HG02678 (cell line): Measurements from ENCODE around the gene POU1F1.
"Not testable (repeated sequence)": the region's sequence is repeated elsewhere in the genome, so short reads cannot be mapped to it uniquely, and the experiment has no call there.

Experiments
- ATAC-seq: cut with Tn5 transposase; IDR thresholded peaks from one replicate; pipeline ENCODE4 v1.9.1; 2021; ENCODE audit warnings: mild to moderate bottlenecking, moderate library complexity; ENCODE audit not compliant: unreplicated experiment

POU1F1 gene

GRCh38 chr3:87260270-87260669 lies 16.1 kb downstream of the POU1F1 start:
- peak; percentile 73 for ATAC-seq

DNA sequence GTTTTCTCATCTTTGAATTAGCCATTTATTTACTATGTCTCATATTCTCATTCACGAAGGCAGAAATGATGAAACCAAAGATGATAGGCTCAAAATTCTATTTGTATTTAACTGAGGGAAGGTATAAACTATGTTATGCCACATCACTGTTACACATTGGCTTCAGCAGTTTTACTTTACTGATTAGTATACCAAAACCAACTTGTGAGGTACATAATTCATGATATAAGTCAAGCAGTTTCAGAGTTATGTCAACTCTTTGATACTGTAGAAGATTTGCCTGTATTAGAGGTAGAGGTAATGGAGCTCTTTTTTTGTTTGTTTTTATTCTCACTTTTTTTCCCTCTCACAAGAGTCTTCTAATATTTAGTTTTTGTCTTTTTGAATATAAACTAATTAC lies 26.4 kb downstream of the POU1F1 start:
- no peak for ATAC-seq

GRCh38 chr3:87248831-87249230 lies 27.6 kb downstream of the POU1F1 start:
- no peak for ATAC-seq

- ATAC-seq, result not testable (repeated sequence)
Observed at GRCh38 chr3:87248231-87248630, 28.2 kb downstream of the POU1F1 start.

DNA sequence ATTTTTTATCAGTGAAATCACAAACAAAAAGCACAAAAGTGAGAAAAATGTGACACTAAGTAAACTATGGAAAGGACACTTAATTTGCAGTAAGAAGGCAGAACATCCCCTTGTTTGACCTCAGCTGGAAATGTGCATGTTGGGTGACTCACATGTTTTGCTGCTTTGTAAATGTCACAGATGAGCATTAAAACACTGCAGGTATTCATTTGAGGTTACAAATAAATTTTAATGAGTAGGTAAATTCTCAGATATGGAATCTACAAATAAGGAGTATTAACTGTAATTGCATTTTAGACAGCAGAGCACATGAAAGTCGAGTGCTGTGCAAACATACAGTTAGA lies 29.0 kb downstream of the POU1F1 start:
- ATAC-seq, result no peak

DNA sequence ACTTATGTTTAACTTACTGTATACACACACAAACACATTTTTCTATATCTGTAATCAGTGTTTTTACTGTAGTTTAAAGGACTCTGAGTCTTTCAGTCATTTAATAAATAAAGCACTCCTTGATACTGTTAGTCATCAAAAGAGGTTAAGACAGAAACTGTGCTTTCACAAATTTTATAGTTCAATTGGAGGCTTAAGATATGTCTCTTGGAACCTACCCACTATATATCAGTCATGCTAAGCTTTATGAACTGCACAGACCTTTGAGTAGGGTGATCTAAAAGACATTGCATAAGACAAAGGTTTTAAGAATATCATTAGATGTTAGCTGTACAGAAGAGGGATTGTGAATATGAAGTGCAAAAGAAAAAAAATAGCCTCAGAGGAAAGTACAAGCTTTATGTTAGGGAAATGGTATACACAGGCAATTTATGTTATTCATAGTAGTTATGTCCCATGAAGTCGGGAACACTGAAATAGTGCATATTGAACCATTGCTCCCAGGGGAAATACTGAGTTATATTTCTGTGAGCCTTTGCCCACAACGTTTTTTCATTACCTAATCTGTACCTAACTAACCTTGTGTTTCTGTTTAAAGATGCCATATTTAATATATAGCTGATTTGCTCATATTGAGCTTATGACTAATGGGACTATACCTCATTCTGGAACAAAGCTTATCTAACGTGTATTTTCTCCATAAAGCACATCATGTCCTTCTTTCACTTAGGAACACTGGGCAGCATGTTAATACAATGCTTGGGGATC lies 29.5 kb downstream of the POU1F1 start:
- ATAC-seq, result no peak

DNA sequence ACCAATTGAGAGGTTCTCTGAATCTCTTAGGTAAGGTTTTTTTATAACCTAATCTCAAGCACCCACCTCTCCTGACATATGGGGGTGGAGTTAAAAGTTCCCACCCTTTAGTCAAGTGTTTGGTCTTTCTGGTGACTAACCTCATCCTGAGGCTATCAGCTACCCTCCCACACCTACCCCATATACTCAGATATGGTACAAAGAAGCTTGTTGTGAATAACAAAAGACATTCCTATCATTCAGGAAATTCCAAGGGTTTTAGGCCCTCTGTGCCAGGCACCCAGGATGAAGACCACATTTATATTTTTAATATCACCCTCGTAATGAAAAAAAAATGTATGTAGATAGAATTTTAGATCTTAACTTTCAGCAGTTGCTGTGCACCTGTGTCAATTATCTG lies 40.3 kb downstream of the POU1F1 start:
- no peak for ATAC-seq

- ATAC-seq, result no peak
Observed at GRCh38 chr3:87233805-87234204, 42.6 kb downstream of the POU1F1 start.

DNA sequence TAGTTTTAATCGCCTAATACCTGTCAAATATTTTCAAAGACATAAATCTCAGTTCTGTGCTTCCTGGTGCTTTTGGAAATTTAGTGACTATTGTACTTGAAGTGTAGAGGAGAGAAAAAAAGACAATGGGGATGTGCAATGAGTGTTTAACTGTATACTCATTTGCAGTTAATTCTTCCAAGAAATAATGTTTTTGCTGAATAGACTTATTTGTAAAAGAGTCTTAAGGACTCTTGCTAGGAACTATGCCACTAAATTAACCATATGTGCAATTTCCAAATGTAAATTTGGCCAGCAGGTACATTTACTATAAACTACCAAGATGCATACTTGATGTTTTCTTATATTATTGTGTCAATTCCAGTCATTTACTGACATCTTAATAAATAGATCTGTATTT lies 47.3 kb downstream of the POU1F1 start:
- no peak for ATAC-seq

GRCh38 chr3:87228316-87228715 lies 48.1 kb downstream of the POU1F1 start:
- no peak for ATAC-seq

DNA sequence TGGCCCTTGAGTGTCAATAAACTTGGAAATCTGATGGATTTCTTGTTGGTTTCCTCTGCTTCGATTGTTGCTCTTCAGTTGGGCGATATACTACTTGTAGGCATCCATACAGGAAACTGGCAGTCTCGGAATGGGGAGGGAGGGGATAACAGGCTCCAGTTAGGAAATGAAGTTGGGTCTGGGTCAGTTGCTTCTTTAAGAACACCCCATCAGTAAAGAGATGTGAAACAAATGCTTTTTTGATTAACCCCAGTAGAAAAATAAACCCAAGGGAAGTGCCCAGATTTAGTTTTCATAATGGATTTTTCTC lies 48.6 kb downstream of the POU1F1 start:
- ATAC-seq, result no peak

DNA sequence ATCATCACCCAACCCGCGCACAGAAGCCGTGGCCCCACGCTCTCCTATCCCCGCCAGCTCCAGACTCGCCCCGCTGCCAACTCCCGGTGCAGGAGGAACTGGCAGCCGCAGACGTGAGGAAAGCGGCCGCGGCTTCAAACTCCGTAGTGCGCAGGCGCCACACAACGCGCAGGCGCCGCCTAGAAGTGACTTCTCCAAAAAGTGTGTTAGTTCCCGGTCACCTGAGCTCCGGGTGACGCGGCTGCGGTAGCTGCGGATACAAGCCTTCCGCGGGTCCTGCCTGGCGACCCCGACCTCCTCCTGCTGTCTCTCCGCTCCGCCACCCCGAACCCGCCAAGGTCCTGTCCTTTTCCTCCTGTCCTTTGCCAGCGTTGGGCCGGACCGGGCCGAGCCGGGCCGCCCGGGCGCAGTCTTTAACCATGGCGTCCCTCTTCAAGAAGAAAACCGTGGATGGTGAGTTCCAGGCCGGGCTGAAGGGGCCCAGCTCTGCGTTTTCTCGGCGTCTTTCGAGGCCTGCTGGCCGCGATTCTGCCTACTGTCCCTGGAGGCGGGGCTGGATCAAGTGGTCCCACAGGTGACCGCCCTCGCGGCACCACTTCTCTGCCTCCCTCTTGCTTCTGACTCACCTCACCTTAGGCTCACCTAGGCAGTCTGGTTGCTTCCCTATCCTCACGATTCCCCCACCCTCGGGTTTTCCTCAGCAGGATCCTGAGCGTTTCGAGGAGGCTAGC lies 49.1 kb downstream of the POU1F1 start, which contains the start of gene CHMP2B:
Gene CHMP2B (plus strand): TSS at position 206 of the 731 bp plus-strand sequence. CDS start 214 bp downstream, at position 420.
- peak; percentile 96 for ATAC-seq

DNA sequence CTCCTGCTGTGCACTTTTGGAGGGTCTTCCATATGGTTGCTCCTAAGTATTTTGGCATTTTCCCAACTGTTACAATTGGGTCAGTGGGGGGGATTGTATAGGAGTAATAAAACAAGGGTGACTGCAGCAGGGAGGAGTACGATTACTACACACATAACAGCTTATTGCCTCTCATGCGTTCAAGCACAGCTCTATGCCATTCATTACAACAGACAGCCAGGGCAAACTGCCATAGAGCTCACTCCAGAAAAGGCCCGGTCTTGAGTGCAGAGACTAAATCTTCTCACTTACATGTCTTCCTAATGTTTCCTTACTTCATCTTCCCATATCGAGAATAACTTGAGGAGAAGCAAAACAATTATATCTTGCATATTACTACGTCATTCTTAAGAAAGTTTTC lies 50.7 kb downstream of the POU1F1 start:
- ATAC-seq, result no peak

DNA sequence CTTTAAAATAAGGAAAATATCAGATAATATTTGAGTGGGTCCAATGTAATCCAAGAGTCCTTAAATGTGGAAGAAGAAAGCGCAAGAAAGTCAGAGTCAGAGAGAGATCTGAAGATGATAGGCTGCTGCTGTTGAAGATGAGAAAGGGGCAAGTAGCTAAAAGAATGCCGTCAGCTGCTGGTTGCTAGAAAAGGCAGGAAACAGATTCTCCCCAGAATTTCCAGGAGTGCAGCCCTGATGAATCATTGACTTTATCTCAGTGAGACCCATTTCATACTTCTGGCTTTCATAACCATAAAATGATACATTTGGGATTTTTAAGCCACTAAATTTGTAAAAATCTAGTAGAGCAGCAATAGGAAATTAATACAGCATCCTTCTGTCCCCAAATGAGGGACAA lies 56.8 kb downstream of the POU1F1 start:
- no peak for ATAC-seq

DNA sequence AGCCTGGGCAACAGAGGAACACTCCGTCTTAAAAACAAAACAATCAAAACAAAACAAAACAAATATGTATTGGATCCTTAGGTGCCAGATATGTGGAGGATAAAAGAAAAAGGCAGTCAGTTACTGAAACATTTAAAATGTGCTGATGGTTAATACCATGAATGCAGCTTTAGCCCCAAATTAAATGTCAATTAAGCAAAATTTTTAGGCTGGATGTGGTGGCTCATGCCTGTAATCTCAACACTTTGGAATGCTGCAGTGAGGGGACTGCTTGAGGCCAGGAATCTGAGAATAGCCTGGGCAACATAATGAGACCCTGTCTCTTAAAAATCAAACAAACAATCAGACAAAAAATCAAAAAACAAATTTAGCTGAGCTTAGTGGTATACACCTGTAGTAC lies 57.8 kb downstream of the POU1F1 start:
- ATAC-seq, result no peak
